Esophagus (tissue), 2 donors: Measurements from ENCODE around the gene LAMB1. TPM values are rescaled to one million over a fixed set of nuclear protein-coding genes. Genes with fewer than 3 reads are reported as not detected.
A peak's percentile ranks its signal among the peaks of the same experiment; 100 is the strongest.

Experiments used
- H3K27ac ChIP-seq, 2 donors: one replicate each; pipeline ENCODE4 v1.5.1; 2013; ENCODE audit warnings: low read depth in 2 of 2, mild to moderate bottlenecking in 2 of 2, inconsistent platforms in 1 of 2, low read length in 1 of 2, moderate library complexity in 1 of 2
- H3K27me3 ChIP-seq, 2 donors: one replicate each; pipeline ENCODE4 v1.6.1; 2013; ENCODE audit warnings: low read length in 2 of 2, control low read depth in 1 of 2, mild to moderate bottlenecking in 1 of 2; ENCODE audit not compliant: insufficient read depth in 2 of 2, control insufficient read depth in 1 of 2
- H3K36me3 ChIP-seq, 2 donors: one replicate each; pipeline ENCODE4 v1.6.1; 2013; ENCODE audit warnings: low read length in 1 of 2; ENCODE audit not compliant: control insufficient read depth in 2 of 2, insufficient read depth in 2 of 2
- H3K4me1 ChIP-seq, 2 donors: one replicate each; pipeline ENCODE4 v1.6.1; 2013; ENCODE audit warnings: low read length in 1 of 2; ENCODE audit not compliant: control insufficient read depth in 2 of 2, insufficient read depth in 2 of 2
- H3K4me3 ChIP-seq, 2 donors: one replicate each; pipeline ENCODE4 v1.5.1; 2013; ENCODE audit warnings: low read length in 2 of 2, mild to moderate bottlenecking in 2 of 2, low read depth in 1 of 2, moderate library complexity in 1 of 2
- H3K9me3 ChIP-seq, 2 donors: one replicate each; pipeline ENCODE4 v1.6.1; 2013; ENCODE audit warnings: mild to moderate bottlenecking in 2 of 2, low read depth in 1 of 2, low read length in 1 of 2, moderate library complexity in 1 of 2; ENCODE audit not compliant: control insufficient read depth in 2 of 2, insufficient read depth in 1 of 2
- WGBS, 2 donors: extraction: QIAGEN DNeasy Blood & Tissue Kit; methylation state at CpG; one replicate each; pipeline ENCODE4 v1.1.7; 2013; 5-methylcytosine and 5-hydroxymethylcytosine counted together
- polyA plus RNA-seq, 2 donors: library from polyadenylated mRNA; stranded (reverse); fragments of 200-250 nt; gene quantifications; one replicate each; pipeline ENCODE4 v1.2.3, GENCODE V29; 2013
- donor health status: healthy with polysubstance abuse.
- donor health status: Bipolar disorder and iron deficiency.

The LAMB1 gene
- polyA plus RNA-seq, 2 donors = 25.2 to 27.5 TPM

DNA sequence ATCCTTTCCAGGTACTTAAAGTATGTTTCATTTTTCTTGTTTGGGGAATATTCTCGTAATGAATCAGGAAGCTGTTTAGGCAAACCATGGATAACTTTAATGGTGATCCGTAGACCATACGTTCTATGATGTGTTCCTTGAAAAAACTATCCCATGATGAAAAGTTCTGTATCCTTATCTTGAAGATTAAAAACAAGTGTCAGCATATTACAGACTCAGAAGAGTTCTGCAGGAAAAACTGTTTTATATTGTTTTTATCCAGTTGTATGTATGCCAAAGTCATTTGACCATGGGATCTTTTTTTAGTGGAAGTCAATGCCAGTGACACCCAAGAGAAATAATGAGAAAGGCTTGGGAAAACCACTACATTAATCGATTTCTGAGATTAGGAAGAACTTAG is 59.9 kb downstream of the LAMB1 start:
- Histone ChIP-seq H3K36me3 (peaks cover 2 to 6% of the 10 kb centered on the region in 2 donors), H3K4me3 (no peak overlapping the region), H3K4me1 (peaks cover 0 to 4% of the 10 kb centered on the region in 2 donors), H3K9me3 (no peaks in the 10 kb centered on the region), H3K27me3 (no peaks in the 10 kb centered on the region), H3K27ac (no peak overlapping the region)
- 94% methylated on average over 4 of the region's 4 CpGs for WGBS, 2 donors

DNA sequence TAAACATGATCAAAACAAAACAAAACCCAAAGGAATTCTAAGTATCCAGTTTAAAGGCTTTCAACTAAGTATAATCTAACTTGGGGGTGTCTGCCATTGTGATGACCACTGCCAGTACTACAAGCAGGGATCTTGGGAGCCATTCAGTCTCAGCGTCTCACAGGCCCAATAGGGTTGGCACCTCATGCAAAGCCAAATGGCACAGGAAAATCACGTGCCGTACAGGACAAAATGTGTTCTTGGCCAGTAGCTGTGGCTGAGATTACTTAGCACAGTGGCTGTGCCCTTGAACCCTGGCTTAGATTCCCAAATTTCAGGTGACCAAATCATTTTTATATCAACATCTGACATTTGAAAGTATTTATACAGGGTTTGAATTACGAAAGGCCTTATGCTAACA is 62.0 kb downstream of the LAMB1 start:
- H3K27ac ChIP-seq = peak overlapping the region in 1 of 2 donors; percentile 55
- H3K36me3 ChIP-seq = peaks cover 2 to 6% of the 10 kb centered on the region in 2 donors

DNA sequence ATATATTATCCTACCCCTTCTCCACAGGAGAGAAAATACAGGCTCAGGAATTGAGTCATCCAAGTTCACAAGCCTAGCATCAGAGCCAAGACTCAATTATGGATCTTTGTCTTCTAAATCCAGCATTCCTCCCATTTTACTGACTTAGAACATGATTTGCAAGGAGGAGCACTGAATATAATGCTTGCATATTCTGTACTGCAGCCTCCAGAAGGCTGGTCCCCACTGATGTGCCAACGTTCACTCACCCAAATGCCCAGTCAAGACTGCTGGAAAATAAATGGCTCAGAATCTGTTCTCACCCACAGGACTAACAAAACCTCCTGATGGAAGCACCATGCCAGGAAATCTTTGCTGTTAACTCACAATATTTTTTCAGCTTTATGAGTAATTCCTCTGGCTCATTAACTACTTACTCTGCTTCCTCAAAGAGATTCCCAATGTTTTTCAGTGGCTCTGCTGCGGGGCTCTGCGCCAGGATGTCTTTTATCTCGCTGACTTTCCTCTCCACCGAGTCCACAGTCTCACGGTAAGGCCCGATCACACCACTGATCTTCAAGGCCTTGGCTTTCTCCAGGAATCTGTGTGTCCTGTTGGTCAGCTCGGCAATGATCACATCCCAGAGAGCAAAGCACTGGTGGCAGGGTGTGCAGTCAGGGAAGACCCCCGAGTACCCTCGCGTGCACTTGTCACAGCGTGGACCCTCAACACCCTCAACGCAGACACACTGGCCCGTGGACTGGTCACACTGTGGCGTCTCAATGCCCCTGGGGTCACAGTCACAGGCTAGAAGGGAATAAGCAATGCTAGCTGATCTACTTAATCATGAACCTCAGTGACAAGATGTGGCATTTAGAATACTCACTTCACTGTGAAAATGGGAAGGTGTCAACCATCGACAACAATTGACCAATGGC is 63.1 kb downstream of the LAMB1 start:
- no peak overlapping the region for H3K4me3 ChIP-seq
- H3K27me3 ChIP-seq = no peaks in the 10 kb centered on the region
- peaks cover 0 to 5% of the 10 kb centered on the region in 2 donors for H3K36me3 ChIP-seq
- H3K4me1 ChIP-seq = peaks cover 0 to 6% of the 10 kb centered on the region in 2 donors
- H3K27ac ChIP-seq = peak overlapping the region; percentile 66 to 88
- WGBS, 2 donors = 59 to 64% methylated on average over 16 of the region's 16 CpGs
- no peaks in the 10 kb centered on the region for H3K9me3 ChIP-seq

More for the DNA sequence above, 62.0 kb downstream of the LAMB1 start:
- H3K9me3 ChIP-seq = no peaks in the 10 kb centered on the region
- peaks cover 0 to 4% of the 10 kb centered on the region in 2 donors for H3K4me1 ChIP-seq
- no peak overlapping the region for H3K4me3 ChIP-seq
- 91 to 94% methylated on average over 4 of the region's 4 CpGs for WGBS, 2 donors
- no peaks in the 10 kb centered on the region for H3K27me3 ChIP-seq

GRCh38 chr7:107938456-107939250 is 64.3 kb downstream of the LAMB1 start:
- Histone ChIP-seq H3K36me3 (peaks cover 0 to 5% of the 10 kb centered on the region in 2 donors), H3K9me3 (no peaks in the 10 kb centered on the region), H3K27me3 (no peaks in the 10 kb centered on the region), H3K27ac (peak overlapping the region; percentile 66 to 68), H3K4me1 (peaks cover 0 to 6% of the 10 kb centered on the region in 2 donors), H3K4me3 (no peak overlapping the region)
- WGBS, 2 donors = 33 to 55% methylated on average over 6 of the region's 6 CpGs

GRCh38 chr7:107937531-107937930 is 65.4 kb downstream of the LAMB1 start:
- H3K4me3 ChIP-seq = no peak overlapping the region
- H3K9me3 ChIP-seq = no peaks in the 10 kb centered on the region
- no peaks in the 10 kb centered on the region for H3K27me3 ChIP-seq
- H3K36me3 ChIP-seq = peaks cover 0 to 5% of the 10 kb centered on the region in 2 donors
- 52 to 58% methylated on average over 1 of the region's 1 CpG for WGBS, 2 donors
- peaks cover 0 to 6% of the 10 kb centered on the region in 2 donors for H3K4me1 ChIP-seq
- H3K27ac ChIP-seq = peak overlapping the region; percentile 7 to 60

- H3K4me3 ChIP-seq = no peak overlapping the region
- peaks cover 0 to 6% of the 10 kb centered on the region in 2 donors for H3K4me1 ChIP-seq
- 82 to 84% methylated on average over 2 of the region's 2 CpGs for WGBS, 2 donors
- H3K27me3 ChIP-seq = no peaks in the 10 kb centered on the region
- peaks cover 0 to 5% of the 10 kb centered on the region in 2 donors for H3K36me3 ChIP-seq
- H3K9me3 ChIP-seq = no peaks in the 10 kb centered on the region
- no peak overlapping the region for H3K27ac ChIP-seq
Observed at GRCh38 chr7:107936312-107936711, 66.6 kb downstream of the LAMB1 start.

- WGBS, 2 donors = 80 to 95% methylated on average over 8 of the region's 8 CpGs
- Histone ChIP-seq H3K27me3 (no peaks in the 10 kb centered on the region), H3K4me3 (no peak overlapping the region), H3K36me3 (peaks cover 0 to 4% of the 10 kb centered on the region in 2 donors), H3K9me3 (no peaks in the 10 kb centered on the region), H3K27ac (no peak overlapping the region), H3K4me1 (peaks cover 0 to 6% of the 10 kb centered on the region in 2 donors)
Observed at GRCh38 chr7:107934991-107935770, 67.8 kb downstream of the LAMB1 start.

- peak overlapping the region in 1 of 2 donors; percentile 55 for H3K27ac ChIP-seq
- no peak overlapping the region for H3K4me3 ChIP-seq
- peaks cover 0 to 2% of the 10 kb centered on the region in 2 donors for H3K36me3 ChIP-seq
- H3K4me1 ChIP-seq = peaks cover 0 to 2% of the 10 kb centered on the region in 2 donors
- WGBS, 2 donors = 57 to 59% methylated on average over 6 of the region's 6 CpGs
- no peaks in the 10 kb centered on the region for H3K27me3 ChIP-seq
- H3K9me3 ChIP-seq = no peaks in the 10 kb centered on the region
Observed at GRCh38 chr7:107933386-107934013, 69.5 kb downstream of the LAMB1 start.
